Fibroblast of the aortic adventitia (primary cell): ENCODE measurements around the gene CTSC. TPM values are rescaled to one million over a fixed set of nuclear protein-coding genes. Genes with fewer than 3 reads are reported as not detected.

Experiments
- DNase-seq: peaks from one replicate; pipeline ENCODE4 v3.0.0-alpha.2; 2010; ENCODE audit warnings: low read depth
- H3K4me3 ChIP-seq: 2 replicates; pipeline ENCODE4 v1.5.1; 2011; ENCODE audit warnings: low read depth, mild to moderate bottlenecking, control low read depth, low read length, moderate library complexity
- total RNA-seq: library from RNA; depleted of rRNA; stranded (reverse); fragments of >200 nt; gene quantifications from 2 replicates; pipeline ENCODE4 v1.2.3, GENCODE V29; 2012; ENCODE audit warnings: low replicate concordance
- TF ChIP-seq, protein P1 (sequence below): IDR thresholded peaks from 2 replicates; pipeline ENCODE4 v1.5.1; 2011; ENCODE audit warnings: mild to moderate bottlenecking, low read length, control low read depth, inconsistent platforms; ENCODE audit not compliant: insufficient read depth

Gene CTSC
- 20.5 and 69.1 TPM in 2 replicates for total RNA-seq

GRCh38 chr11:88337181-88337986 is at the start of gene CTSC:
Gene CTSC, minus strand, starts transcription at chr11:88337736. Its CDS starts 64 bp downstream, at chr11:88337672.
- peak within 1 kb of the TSS; percentile 94 for H3K4me3 ChIP-seq
- TF ChIP-seq, protein P1, sequence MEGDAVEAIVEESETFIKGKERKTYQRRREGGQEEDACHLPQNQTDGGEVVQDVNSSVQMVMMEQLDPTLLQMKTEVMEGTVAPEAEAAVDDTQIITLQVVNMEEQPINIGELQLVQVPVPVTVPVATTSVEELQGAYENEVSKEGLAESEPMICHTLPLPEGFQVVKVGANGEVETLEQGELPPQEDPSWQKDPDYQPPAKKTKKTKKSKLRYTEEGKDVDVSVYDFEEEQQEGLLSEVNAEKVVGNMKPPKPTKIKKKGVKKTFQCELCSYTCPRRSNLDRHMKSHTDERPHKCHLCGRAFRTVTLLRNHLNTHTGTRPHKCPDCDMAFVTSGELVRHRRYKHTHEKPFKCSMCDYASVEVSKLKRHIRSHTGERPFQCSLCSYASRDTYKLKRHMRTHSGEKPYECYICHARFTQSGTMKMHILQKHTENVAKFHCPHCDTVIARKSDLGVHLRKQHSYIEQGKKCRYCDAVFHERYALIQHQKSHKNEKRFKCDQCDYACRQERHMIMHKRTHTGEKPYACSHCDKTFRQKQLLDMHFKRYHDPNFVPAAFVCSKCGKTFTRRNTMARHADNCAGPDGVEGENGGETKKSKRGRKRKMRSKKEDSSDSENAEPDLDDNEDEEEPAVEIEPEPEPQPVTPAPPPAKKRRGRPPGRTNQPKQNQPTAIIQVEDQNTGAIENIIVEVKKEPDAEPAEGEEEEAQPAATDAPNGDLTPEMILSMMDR, result no peak
- peak; percentile 83 for DNase-seq

DNA sequence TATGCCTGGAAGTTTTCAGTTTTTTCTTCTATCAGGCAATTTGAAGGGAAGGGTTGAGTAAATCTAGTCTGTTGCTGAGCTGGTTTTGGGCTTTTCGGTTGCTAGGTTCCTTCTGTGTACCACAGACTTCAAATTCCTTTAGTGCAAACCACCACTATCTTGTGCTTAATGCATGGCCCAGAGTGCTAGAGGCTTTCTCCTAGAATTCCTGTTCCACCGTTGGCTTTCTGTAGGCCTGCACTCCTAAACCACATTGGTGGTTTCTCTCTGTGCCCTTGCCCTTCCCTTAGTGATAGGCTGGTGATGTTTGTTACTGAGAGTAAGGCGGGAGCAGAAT is 47.1 kb upstream of the CTSC start:
- no peak overlapping the region for H3K4me3 ChIP-seq
- TF ChIP-seq, protein P1, result no peak
- peak; percentile 31 for DNase-seq

DNA sequence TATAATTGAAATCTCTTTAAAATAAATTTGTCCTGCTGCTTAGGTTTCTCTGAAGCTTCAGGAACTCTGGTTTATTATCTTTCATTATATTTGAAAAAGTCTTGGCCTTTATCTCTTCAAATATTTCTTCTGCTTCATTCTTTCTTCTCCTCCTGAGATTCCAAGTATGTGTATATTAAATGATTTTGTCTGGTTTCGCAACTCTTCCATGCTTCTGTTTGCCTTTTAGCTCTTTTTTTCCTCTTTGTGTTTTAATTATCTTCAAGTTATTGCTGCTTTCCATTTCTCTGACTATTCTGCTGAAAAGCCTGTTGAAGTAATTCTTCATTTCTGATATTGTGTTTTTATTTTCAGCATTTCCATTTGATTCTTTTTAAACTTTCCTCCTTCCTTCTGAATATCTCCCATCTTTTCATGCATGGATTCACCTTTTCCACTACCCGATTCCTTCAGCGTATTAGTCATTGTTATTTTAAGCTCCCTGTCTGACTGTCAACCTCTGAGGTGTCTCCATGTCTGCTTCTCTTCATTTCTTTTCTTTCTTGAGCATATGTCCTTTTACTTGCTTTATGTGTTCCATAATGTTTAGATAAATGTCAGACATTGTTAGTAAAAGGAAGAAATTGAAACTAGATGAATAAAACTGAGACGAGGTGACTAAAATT is 46.6 kb upstream of the CTSC start:
- peak; percentile 35 for DNase-seq
- TF ChIP-seq, protein P1, result no peak
- H3K4me3 ChIP-seq, result no peak overlapping the region

DNA sequence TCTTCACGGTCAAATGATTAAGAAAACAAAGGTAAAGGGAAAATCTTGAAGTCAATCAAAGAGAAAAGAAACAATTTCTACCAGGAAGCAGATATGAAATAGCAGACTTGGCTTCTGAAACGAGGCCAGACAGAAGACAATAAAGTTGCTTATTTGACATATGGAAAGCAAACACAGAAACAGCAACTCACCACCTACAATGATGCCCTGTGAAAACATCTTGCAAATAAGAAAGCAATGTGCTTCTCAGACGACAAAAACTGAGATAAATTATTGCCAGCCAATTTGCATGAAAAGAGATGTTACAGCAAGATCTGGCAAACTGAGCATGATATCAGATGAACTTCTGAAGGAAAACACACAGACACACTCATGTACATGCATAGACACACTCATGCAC is 45.9 kb upstream of the CTSC start:
- no peak for DNase-seq
- H3K4me3 ChIP-seq, result no peak overlapping the region
- TF ChIP-seq, protein P1, result no peak

DNA sequence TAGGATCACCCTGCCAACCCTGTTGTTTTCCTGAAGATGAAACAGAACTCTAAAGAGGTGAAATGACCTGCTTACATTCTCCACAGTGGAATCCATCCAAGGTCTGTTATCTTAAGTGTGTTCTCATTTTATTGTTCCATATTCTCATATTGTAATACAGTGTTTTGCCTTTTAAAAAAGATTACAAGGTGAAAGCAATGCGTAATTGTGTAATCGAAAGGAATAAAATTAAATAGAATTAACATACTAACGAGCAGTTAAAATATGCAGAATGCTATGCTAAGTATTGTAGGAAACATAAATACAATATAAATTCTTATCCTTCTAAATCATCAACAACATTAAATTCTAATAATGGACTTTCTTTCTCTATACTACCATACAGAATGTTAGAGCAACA is 41.6 kb upstream of the CTSC start:
- TF ChIP-seq, protein P1, result no peak
- no peak overlapping the region for H3K4me3 ChIP-seq
- DNase-seq, result no peak

DNA sequence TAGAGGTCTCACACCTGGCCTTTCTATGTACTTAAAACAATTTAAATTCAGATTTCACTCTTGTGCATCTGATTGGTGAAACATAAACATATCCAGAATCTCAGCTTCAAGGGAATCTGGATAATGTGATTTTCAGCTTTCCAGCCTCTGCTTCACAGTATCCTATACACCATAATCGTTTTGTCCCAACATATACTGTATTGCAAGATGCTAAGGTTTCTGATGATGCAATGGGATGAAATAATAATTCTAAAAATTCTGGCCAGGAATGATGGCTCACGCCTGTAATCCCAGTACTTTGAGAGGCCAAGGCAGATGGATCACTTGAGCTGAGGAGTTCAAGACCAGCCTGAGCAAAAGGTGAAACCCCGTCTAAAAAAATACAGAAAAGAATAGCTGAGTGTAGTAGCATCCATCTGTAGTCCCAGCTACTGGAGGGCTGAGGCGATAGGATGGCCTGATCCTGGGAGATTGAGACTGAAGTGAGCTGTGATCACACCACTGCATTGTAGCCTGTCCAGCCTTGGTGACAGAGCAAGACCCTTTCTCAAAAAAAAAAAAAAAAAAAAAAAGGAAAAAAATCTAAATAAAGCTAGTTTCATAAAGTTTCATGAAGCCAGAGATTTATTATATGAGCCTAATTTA is 41.0 kb upstream of the CTSC start:
- H3K4me3 ChIP-seq, result no peak overlapping the region
- peak; percentile 38 for DNase-seq
- TF ChIP-seq, protein P1, result no peak
